Glutamatergic neuron (in vitro differentiated cells): ENCODE measurements around the gene IL5RA. TPM values are rescaled to one million over a fixed set of nuclear protein-coding genes. Genes with fewer than 3 reads are reported as not detected.

ENCODE experiments used
- DNase-seq: peaks from one replicate; pipeline ENCODE4 v3.0.0; 2022
- H3K27ac Mint-ChIP-seq: one replicate; pipeline ENCODE4 v1.8.0; 2020; ENCODE audit warnings: mild to moderate bottlenecking, mixed read lengths, inconsistent platforms; ENCODE audit not compliant: unreplicated experiment
- H3K27me3 Mint-ChIP-seq: one replicate; pipeline ENCODE4 v1.8.0; 2020; ENCODE audit warnings: mild to moderate bottlenecking, moderate library complexity, mixed read lengths, inconsistent platforms; ENCODE audit not compliant: unreplicated experiment
- H3K36me3 Mint-ChIP-seq: one replicate; pipeline ENCODE4 v1.8.0; 2020; ENCODE audit warnings: mild to moderate bottlenecking, mixed read lengths, inconsistent platforms; ENCODE audit not compliant: unreplicated experiment
- H3K4me1 Mint-ChIP-seq: one replicate; pipeline ENCODE4 v1.8.0; 2020; ENCODE audit warnings: mild to moderate bottlenecking, low read depth, mixed read lengths, inconsistent platforms; ENCODE audit not compliant: unreplicated experiment
- H3K4me3 Mint-ChIP-seq: one replicate; pipeline ENCODE4 v1.8.0; 2020; ENCODE audit warnings: mild to moderate bottlenecking, mixed read lengths, inconsistent platforms; ENCODE audit not compliant: unreplicated experiment
- H3K9me3 Mint-ChIP-seq: one replicate; pipeline ENCODE4 v1.8.0; 2020; ENCODE audit warnings: mild to moderate bottlenecking, moderate library complexity, mixed read lengths, inconsistent platforms; ENCODE audit not compliant: unreplicated experiment
- CTCF ChIP-seq: fragments of 200-600 bp; sonication (generic); IDR thresholded peaks from one replicate; pipeline ENCODE4 v1.5.0; 2021; ENCODE audit not compliant: partially characterized antibody, unreplicated experiment
- total RNA-seq: library from RNA; stranded (reverse); fragmentation: NEBNext Ultra II Directional; extraction: Animal tissue kit (Norgen Biotek cat#: 25700); gene quantifications from one replicate; pipeline ENCODE4 v1.2.1, GENCODE V29; 2021; ENCODE audit not compliant: unreplicated experiment

IL5RA gene
- total RNA-seq, 1 donor from 2014 or later: not detected

GRCh38 chr3:3068358-3068881, 41.8 kb downstream of the IL5RA start:
- Mint-ChIP-seq H3K27ac (no peak overlapping the region), H3K27me3 (no peaks in the 10 kb centered on the region), H3K9me3 (no peaks in the 10 kb centered on the region), H3K4me3 (no peak overlapping the region), H3K36me3 (no peaks in the 10 kb centered on the region), H3K4me1 (no peaks in the 10 kb centered on the region)
- TF ChIP-seq CTCF: no peak
- DNase-seq: no peak

GRCh38 chr3:3066910-3067309, 43.3 kb downstream of the IL5RA start:
- no peak for DNase-seq
- H3K4me1 Mint-ChIP-seq: no peaks in the 10 kb centered on the region
- no peaks in the 10 kb centered on the region for H3K27me3 Mint-ChIP-seq
- no peak overlapping the region for H3K27ac Mint-ChIP-seq
- no peak overlapping the region for H3K4me3 Mint-ChIP-seq
- no peaks in the 10 kb centered on the region for H3K36me3 Mint-ChIP-seq
- no peak for TF ChIP-seq CTCF
- H3K9me3 Mint-ChIP-seq: no peaks in the 10 kb centered on the region

- Mint-ChIP-seq H3K4me3 (no peak overlapping the region), H3K27ac (no peak overlapping the region), H3K9me3 (no peaks in the 10 kb centered on the region), H3K4me1 (no peaks in the 10 kb centered on the region), H3K36me3 (no peaks in the 10 kb centered on the region), H3K27me3 (no peaks in the 10 kb centered on the region)
- no peak for TF ChIP-seq CTCF
- no peak for DNase-seq
Observed at GRCh38 chr3:3066378-3066777, 43.8 kb downstream of the IL5RA start.

GRCh38 chr3:3065876-3066275, 44.3 kb downstream of the IL5RA start:
- DNase-seq: no peak
- Mint-ChIP-seq H3K4me1 (no peaks in the 10 kb centered on the region), H3K27me3 (no peaks in the 10 kb centered on the region), H3K9me3 (no peaks in the 10 kb centered on the region), H3K36me3 (no peaks in the 10 kb centered on the region), H3K4me3 (no peak overlapping the region), H3K27ac (no peak overlapping the region)
- no peak for TF ChIP-seq CTCF

- Mint-ChIP-seq H3K4me1 (no peaks in the 10 kb centered on the region), H3K27ac (no peak overlapping the region), H3K27me3 (no peaks in the 10 kb centered on the region), H3K36me3 (no peaks in the 10 kb centered on the region), H3K4me3 (no peak overlapping the region), H3K9me3 (no peaks in the 10 kb centered on the region)
- no peak for TF ChIP-seq CTCF
- no peak for DNase-seq
Observed at GRCh38 chr3:3064297-3064696, 45.9 kb downstream of the IL5RA start.
